Fibroblast of villous mesenchyme (primary cell): ENCODE data around the gene SPRN. TPM values are rescaled to one million over a fixed set of nuclear protein-coding genes. Genes with fewer than 3 reads are reported as not detected.
A peak's percentile ranks its signal among the peaks of the same experiment; 100 is the strongest.
"Not testable (repeated sequence)": the region's sequence is repeated elsewhere in the genome, so short reads cannot be mapped to it uniquely, and the experiment has no call there.

Source experiments
- DNase-seq: peaks from one replicate; pipeline ENCODE4 v3.0.0-alpha.2; 2010; ENCODE audit warnings: low read depth
- H3K4me3 ChIP-seq: 2 replicates; pipeline ENCODE4 v1.5.1; 2011; ENCODE audit warnings: low read depth, mild to moderate bottlenecking, low read length
- CTCF ChIP-seq: IDR thresholded peaks from 2 replicates; pipeline ENCODE4 v1.5.1; 2012; ENCODE audit warnings: low read depth, mild to moderate bottlenecking, low read length; ENCODE audit not compliant: insufficient read depth
- total RNA-seq: library from RNA; depleted of rRNA; stranded (reverse); fragments of >200 nt; gene quantifications from 2 replicates; pipeline ENCODE4 v1.2.3, GENCODE V29; 2012

The SPRN gene
- total RNA-seq, 1 donor = 0.43 TPM

GRCh38 chr10:133438711-133439273 is 14.4 kb upstream of the SPRN start:
- peak; percentile 11 for DNase-seq
- TF ChIP-seq CTCF = peak; percentile 32
- H3K4me3 ChIP-seq = no peak overlapping the region

DNA sequence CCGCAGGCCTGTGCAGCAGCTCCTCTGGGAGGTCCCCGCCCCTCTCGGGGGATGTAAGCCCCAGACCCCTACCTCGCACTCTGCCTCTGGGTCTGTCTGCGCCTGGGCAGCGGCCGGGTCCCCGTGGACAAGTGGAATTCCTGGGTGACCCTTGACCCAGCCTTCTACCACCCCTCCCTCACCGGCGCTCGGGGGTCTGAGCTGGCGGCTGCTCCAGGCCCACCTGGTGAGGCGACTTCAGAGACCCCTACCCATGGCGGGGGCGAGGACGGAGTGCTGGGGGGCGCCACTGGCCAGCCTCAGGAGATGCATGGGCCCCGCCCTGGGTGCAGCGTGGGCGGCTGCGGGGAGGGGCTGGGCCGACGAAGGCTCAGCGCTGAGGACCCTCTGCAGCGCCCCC is 8.4 kb upstream of the SPRN start:
- not testable (repeated sequence) for DNase-seq, H3K4me3 ChIP-seq

GRCh38 chr10:133431888-133432613 is 7.6 kb upstream of the SPRN start:
- not testable (repeated sequence) for H3K4me3 ChIP-seq, DNase-seq

DNA sequence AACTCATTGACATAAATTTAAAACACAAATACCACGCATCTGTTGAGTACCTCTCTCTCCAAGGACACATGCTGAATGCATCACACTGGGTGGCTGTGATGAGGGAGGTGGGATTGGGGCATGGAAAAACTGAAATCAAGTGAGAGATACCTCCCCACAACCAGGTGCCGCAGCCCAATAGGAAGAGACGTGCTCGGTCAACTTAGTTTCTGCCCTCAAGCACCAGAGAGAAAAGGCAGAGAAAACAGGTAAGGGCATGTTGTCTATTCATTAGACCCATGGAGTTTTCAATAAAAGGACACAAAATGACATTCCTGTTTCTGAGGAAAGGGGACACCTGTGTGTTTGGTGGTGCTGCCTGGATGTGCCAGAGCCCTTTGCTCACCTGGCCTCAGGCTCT is 5.1 kb upstream of the SPRN start:
- DNase-seq, H3K4me3 ChIP-seq: not testable (repeated sequence)

- not testable (repeated sequence) for DNase-seq, H3K4me3 ChIP-seq
These were observed 323 bp downstream of the SPRN start for GRCh38 chr10:133424102-133424501.

DNA sequence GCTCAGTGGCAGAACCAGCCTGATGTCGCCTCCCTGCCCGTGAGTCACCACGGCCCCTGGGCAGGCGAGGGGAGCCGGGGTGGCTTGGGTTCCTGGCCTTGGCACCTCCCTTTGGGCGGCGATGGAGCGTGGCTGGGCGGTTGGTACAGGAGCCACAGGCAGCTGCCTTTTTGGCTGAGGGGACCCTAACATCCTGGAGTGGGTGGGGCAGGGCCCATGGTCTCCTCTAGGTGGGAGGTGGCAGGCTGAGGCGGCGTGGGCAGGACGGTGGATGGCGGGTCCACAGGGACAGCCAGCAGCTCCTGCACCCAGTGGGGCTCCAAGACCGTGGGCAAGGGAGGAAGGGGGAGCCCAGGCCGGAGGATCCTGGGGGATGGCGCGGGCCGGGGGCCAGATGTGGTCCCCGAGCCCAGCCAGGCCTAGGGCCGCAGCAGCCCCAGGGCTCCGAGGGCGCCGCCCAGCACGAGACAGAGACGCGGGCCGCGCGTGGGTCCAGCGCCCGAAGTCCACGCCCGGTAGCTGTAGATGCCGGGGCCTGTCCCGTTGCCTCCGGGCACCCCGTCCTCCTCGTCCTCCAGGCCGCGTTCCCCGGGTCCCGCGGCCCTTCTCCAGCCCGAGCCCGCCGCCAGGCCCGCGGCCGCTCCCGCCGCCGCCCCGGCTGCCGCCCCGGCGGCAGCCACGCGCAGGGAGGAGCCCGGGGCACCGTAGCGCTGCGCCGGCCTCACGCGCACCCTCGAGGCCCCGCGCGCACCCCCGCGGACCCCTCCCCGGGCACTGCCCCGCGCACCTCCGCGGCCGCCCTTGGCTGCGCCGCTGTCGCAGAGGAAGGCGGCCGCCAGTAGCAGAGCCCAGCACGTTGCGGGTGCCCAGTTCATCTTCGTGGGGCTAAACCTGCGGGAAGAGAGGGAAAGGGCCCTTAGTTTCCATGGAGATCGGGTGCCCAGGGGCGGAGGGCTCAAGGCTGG is 1.3 kb downstream of the SPRN start:
- DNase-seq = no peak
- no peak overlapping the region for H3K4me3 ChIP-seq

DNA sequence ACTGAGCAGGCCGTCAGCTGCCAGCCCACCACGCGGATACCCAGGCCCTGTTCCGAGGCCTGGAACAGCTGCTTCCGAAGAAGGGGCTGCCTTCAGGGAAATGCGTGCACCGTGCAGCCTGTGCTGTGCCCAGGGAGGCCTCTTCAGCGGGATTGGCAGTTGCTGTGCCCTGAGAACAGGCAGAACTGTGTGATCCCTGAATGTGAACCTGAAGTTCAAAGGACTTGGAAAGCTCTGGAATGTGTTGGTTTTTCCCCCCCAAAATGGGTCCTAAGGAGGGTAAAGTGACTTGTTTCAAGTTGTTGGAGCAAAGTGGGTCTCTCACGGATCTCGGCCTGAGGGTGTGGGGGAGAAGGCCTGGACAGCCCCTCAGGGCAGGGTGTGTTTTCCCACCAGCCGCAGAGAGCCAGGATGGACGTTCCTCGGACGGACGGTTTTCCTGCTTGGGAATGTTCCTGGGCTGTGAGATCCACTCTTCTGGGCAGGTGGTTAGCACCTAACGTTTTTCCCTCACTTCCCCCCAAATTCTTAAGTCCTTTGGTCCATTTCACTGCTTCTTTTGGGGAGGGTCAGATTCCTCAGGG is 2.1 kb downstream of the SPRN start:
- no peak for DNase-seq
- H3K4me3 ChIP-seq = no peak overlapping the region
- TF ChIP-seq CTCF = no peak

More for the DNA sequence above, 1.3 kb downstream of the SPRN start:
- no peak for TF ChIP-seq CTCF

- TF ChIP-seq CTCF = no peak
- no peak overlapping the region for H3K4me3 ChIP-seq
- no peak for DNase-seq
These were observed 2.8 kb downstream of the SPRN start for GRCh38 chr10:133421336-133422222.
